ENCODE results near the gene RAD51B. TPM values are rescaled to one million over a fixed set of nuclear protein-coding genes. Genes with fewer than 3 reads are reported as not detected.

Gene RAD51B
- total RNA-seq, 1 experiment from 2014 or later, result 8.5 TPM

GRCh38 chr14:67776653-67777322, 42.8 kb upstream of the RAD51B start:
- no TSS peak for BruUV-seq (replicated peaks)
- 0 out of 2 replicates have a peak, but pooled peaks cover 2% of the 10 kb centered on the region for H3K36me3 ChIP-seq (ENCODE audit: control insufficient read depth, insufficient read depth, low read length)
- H3K27ac ChIP-seq (ENCODE audit: low read length), result no peak overlapping the region
- no peaks in the 10 kb centered on the region for H3K9me3 ChIP-seq (ENCODE audit: control insufficient read depth, insufficient read depth, low read depth, low read length)
- POLR2A ChIA-PET, result no interaction called here
- no peak for ATAC-seq
- no peaks in the 10 kb centered on the region for H3K27me3 ChIP-seq (ENCODE audit: control insufficient read depth, insufficient read depth, low read length)
- no peak for DNase-seq (ENCODE audit: low read depth, low spot score)
- TF ChIP-seq POLR2AphosphoS5 (IDR thresholded peaks at IDR 0.05; ENCODE audit: low read depth, low read length) (no peak), REST (IDR thresholded peaks at IDR 0.05; ENCODE audit: insufficient read depth in 1 of 2, low read depth in 2 of 2, low read length in 1 of 2) (no peak), SIN3A (IDR thresholded peaks at IDR 0.05; ENCODE audit: borderline replicate concordance, insufficient read depth, low read depth, low read length) (no peak), TCF7L2 (IDR thresholded peaks at IDR 0.05; ENCODE audit: low read depth, low read length) (no peak), CTCF (IDR thresholded peaks at IDR 0.05) (no peak)
- CTCF ChIA-PET, result no interaction called here
- no peaks in the 10 kb centered on the region for H3K4me1 ChIP-seq (ENCODE audit: control insufficient read depth, insufficient read depth, low read length)
- intact Hi-C loops (cut with micrococcal nuclease; ENCODE audit: unreplicated experiment) (no loop called here), in situ Hi-C loops (cut with HindIII; ENCODE audit: low pct_unique_long_range_greater_than_20kb, low sequenced_read_pairs) (no loop called here)
- H3K4me3 ChIP-seq (ENCODE audit: low read depth in 2 of 2, low read length in 2 of 2), result no peak overlapping the region

- in situ Hi-C loops (cut with HindIII; ENCODE audit: low pct_unique_long_range_greater_than_20kb, low sequenced_read_pairs), result no loop called here
- no peak for TF ChIP-seq REST (IDR thresholded peaks at IDR 0.05; ENCODE audit: insufficient read depth in 1 of 2, low read depth in 2 of 2, low read length in 1 of 2)
- TF ChIP-seq SIN3A (IDR thresholded peaks at IDR 0.05; ENCODE audit: borderline replicate concordance, insufficient read depth, low read depth, low read length), result no peak
- TF ChIP-seq TCF7L2 (IDR thresholded peaks at IDR 0.05; ENCODE audit: low read depth, low read length), result no peak
- no peak for TF ChIP-seq CTCF (IDR thresholded peaks at IDR 0.05)
- TF ChIP-seq POLR2AphosphoS5 (IDR thresholded peaks at IDR 0.05; ENCODE audit: low read depth, low read length), result no peak
- POLR2A ChIA-PET, result no interaction called here
Observed at GRCh38 chr14:67778792-67779191, 40.8 kb upstream of the RAD51B start.

More at GRCh38 chr14:67778792-67779191, 40.8 kb upstream of the RAD51B start:
- no peaks in the 10 kb centered on the region for H3K4me1 ChIP-seq (ENCODE audit: control insufficient read depth, insufficient read depth, low read length)
- DNase-seq (ENCODE audit: low read depth, low spot score), result no peak
- H3K9me3 ChIP-seq (ENCODE audit: control insufficient read depth, insufficient read depth, low read depth, low read length), result no peaks in the 10 kb centered on the region
- H3K36me3 ChIP-seq (ENCODE audit: control insufficient read depth, insufficient read depth, low read length), result no peaks in the 10 kb centered on the region; the same call in 1 of the 2 replicates
- no peaks in the 10 kb centered on the region for H3K27me3 ChIP-seq (ENCODE audit: control insufficient read depth, insufficient read depth, low read length)
- ATAC-seq, result no peak
- CTCF ChIA-PET, result no interaction called here
- no peak overlapping the region for H3K4me3 ChIP-seq (ENCODE audit: low read depth in 2 of 2, low read length in 2 of 2)
- H3K27ac ChIP-seq (ENCODE audit: low read length), result no peak overlapping the region
- no TSS peak for BruUV-seq (replicated peaks)
- intact Hi-C loops (cut with micrococcal nuclease; ENCODE audit: unreplicated experiment), result no loop called here
